GM20000 (cell line): Measurements from ENCODE around the gene CCDC169.

Experiments used
- DNase-seq: peaks from one replicate; pipeline ENCODE4 v3.0.0; 2012; ENCODE audit warnings: low spot score
- CTCF ChIP-seq: IDR thresholded peaks from 2 replicates; pipeline ENCODE4 v1.5.1; 2012; ENCODE audit warnings: mild to moderate bottlenecking, control low read depth; ENCODE audit errors: extremely low read depth, missing control alignments

CCDC169 gene

GRCh38 chr13:36193151-36193855 lies 104.3 kb downstream of the CCDC169 start:
- DNase-seq: no peak
- no peak for TF ChIP-seq CTCF

GRCh38 chr13:36192166-36192565 lies 105.4 kb downstream of the CCDC169 start:
- DNase-seq: no peak

GRCh38 chr13:36190771-36191170 lies 106.8 kb downstream of the CCDC169 start:
- DNase-seq: no peak
- no peak for TF ChIP-seq CTCF

More at GRCh38 chr13:36192166-36192565, 105.4 kb downstream of the CCDC169 start:
- TF ChIP-seq CTCF: no peak

GRCh38 chr13:36188441-36188840 lies 109.2 kb downstream of the CCDC169 start:
- no peak for DNase-seq
- no peak for TF ChIP-seq CTCF

- no peak for TF ChIP-seq CTCF
- no peak for DNase-seq
Observed at GRCh38 chr13:36183901-36184300, 113.7 kb downstream of the CCDC169 start.
